ENCODE measurements around the gene MPPED1. TPM values are rescaled to one million over a fixed set of nuclear protein-coding genes. Genes with fewer than 3 reads are reported as not detected.

The MPPED1 gene
- total RNA-seq, 4 donors from 2014 or later: 0.23 to 0.99 (median 0.80) TPM; not detected in 1

- TF ChIP-seq EP300 (IDR thresholded peaks at IDR 0.05) (no peak), CTCF (IDR thresholded peaks at IDR 0.05) (no peak), POLR2AphosphoS5 (IDR thresholded peaks at IDR 0.05) (no peak), POLR2A (IDR thresholded peaks at IDR 0.05) (no peak)
- Histone ChIP-seq H3K36me3 (no peaks in the 10 kb centered on the region), H3K27me3 (peaks cover 65% of the 10 kb centered on the region), H3K27ac (no peak overlapping the region), H3K4me1 (no peaks in the 10 kb centered on the region), H3K9me3 (no peaks in the 10 kb centered on the region), H3K4me3 (no peak overlapping the region)
- peak in 1 of 2 donors; percentile 71 for DNase-seq (ENCODE audit: low spot score in 2 of 2)
- WGBS: 84% methylated on average over 17 of the region's 17 CpGs
These were observed 27.0 kb downstream of the MPPED1 start for GRCh38 chr22:43438666-43439347.

DNA sequence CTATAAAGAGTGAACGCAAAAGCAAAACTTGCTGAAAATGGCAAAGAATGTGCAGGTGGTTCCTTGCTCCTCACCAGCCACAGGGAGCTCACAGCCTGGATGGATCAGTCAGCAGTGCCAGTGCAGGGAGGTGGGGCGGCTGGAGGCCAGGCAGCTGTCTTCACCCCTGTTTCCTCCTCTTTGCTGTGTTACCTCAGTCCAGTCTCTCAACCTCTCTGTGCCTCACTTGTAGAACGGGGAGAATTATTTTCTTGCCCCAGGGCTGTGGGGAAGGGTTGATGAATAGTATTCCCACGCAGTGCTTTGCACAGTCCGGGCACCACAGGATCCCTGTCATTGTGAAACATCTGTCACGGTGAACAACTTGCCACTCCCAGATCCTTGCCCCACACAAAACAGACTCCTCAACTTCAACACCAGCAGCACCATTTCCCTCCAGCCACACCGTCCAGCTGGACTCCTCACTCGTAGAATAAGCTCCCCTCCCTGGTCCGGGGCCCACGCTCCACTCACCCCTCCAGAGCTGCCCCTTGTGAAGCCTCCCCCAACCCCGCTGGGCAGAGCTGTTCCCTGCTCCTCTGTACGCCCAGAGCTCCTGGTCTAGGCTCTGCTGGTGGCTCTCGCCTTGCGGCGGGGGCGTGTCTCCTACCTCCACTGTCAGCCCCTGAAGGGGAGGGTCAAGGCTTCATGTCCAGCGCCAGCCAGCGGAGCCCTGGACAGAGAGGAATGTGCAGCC lies 27.7 kb downstream of the MPPED1 start:
- no peak overlapping the region for H3K27ac ChIP-seq
- TF ChIP-seq EP300 (IDR thresholded peaks at IDR 0.05) (no peak), CTCF (IDR thresholded peaks at IDR 0.05) (no peak), POLR2AphosphoS5 (IDR thresholded peaks at IDR 0.05) (no peak), POLR2A (IDR thresholded peaks at IDR 0.05) (no peak)
- 76% methylated on average over 18 of the region's 18 CpGs for WGBS
- peaks cover 63% of the 10 kb centered on the region for H3K27me3 ChIP-seq
- peak in 1 of 2 donors; percentile 52 for DNase-seq (ENCODE audit: low spot score in 2 of 2)
- no peaks in the 10 kb centered on the region for H3K9me3 ChIP-seq
- H3K4me1 ChIP-seq: no peaks in the 10 kb centered on the region
- no peaks in the 10 kb centered on the region for H3K36me3 ChIP-seq
- no peak overlapping the region for H3K4me3 ChIP-seq

DNA sequence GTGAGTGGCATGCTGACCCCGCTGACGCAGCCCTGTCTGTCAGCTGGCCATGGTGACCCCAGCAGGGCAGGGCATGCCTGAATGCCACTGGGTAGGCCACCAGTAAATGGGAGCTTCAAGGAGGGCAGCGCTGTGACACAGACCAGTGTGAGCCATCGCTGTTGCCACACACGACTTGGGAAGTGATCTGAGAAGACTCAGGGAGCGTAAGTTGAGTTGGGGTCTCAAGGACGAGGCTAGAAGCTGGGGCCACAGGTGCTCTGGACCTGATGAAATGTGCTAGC lies 28.2 kb downstream of the MPPED1 start:
- TF ChIP-seq EP300 (IDR thresholded peaks at IDR 0.05): no peak
- TF ChIP-seq POLR2A (IDR thresholded peaks at IDR 0.05): no peak
- no peak for TF ChIP-seq CTCF (IDR thresholded peaks at IDR 0.05)
- no peak for TF ChIP-seq POLR2AphosphoS5 (IDR thresholded peaks at IDR 0.05)
- Histone ChIP-seq H3K9me3 (no peaks in the 10 kb centered on the region), H3K27ac (no peak overlapping the region), H3K4me1 (no peaks in the 10 kb centered on the region), H3K4me3 (no peak overlapping the region), H3K27me3 (peaks cover 58% of the 10 kb centered on the region), H3K36me3 (no peaks in the 10 kb centered on the region)
- DNase-seq (ENCODE audit: low spot score in 2 of 2): no peak
- 100% methylated on average over 4 of the region's 7 CpGs for WGBS

DNA sequence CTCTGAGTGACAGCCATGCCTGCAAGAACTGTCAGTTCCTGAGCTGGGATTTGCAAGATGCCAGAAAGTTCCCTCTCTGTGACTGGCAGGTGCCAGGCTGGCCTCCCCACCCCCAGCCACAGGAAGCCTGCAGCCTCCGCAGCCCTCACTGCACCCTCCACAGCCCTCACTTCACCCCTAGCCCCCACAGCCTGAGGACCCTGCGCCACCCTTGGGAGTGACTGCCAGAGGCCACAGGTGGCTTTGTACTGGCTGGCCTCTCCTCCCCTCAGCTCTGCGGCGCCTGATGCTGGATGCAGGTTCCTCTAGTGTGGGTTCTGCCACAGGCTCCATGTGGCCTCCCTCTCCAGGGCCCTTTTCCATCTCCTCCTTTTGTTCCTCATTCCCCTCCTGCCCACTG lies 28.7 kb downstream of the MPPED1 start:
- Histone ChIP-seq H3K4me3 (no peak overlapping the region), H3K36me3 (no peaks in the 10 kb centered on the region), H3K4me1 (no peaks in the 10 kb centered on the region), H3K9me3 (no peaks in the 10 kb centered on the region), H3K27ac (no peak overlapping the region), H3K27me3 (peaks cover 53% of the 10 kb centered on the region)
- whole genome bisulfite sequencing: 68% methylated on average over 3 of the region's 4 CpGs
- DNase-seq (ENCODE audit: low spot score in 2 of 2): no peak
- TF ChIP-seq CTCF (IDR thresholded peaks at IDR 0.05) (no peak), EP300 (IDR thresholded peaks at IDR 0.05) (no peak), POLR2A (IDR thresholded peaks at IDR 0.05) (no peak), POLR2AphosphoS5 (IDR thresholded peaks at IDR 0.05) (no peak)

- 77% methylated on average over 4 of the region's 6 CpGs for WGBS
- peaks cover 47% of the 10 kb centered on the region for H3K27me3 ChIP-seq
- no peaks in the 10 kb centered on the region for H3K4me1 ChIP-seq
- H3K9me3 ChIP-seq: no peaks in the 10 kb centered on the region
- TF ChIP-seq EP300 (IDR thresholded peaks at IDR 0.05) (no peak), CTCF (IDR thresholded peaks at IDR 0.05) (no peak), POLR2AphosphoS5 (IDR thresholded peaks at IDR 0.05) (no peak), POLR2A (IDR thresholded peaks at IDR 0.05) (no peak)
- H3K4me3 ChIP-seq: no peak overlapping the region
- H3K27ac ChIP-seq: no peak overlapping the region
- no peak for DNase-seq (ENCODE audit: low spot score in 2 of 2)
- no peaks in the 10 kb centered on the region for H3K36me3 ChIP-seq
These were observed 29.4 kb downstream of the MPPED1 start for GRCh38 chr22:43441216-43441615.

Measured in suprapubic skin (tissue), 4 donors.